Measurements from ENCODE around the gene AGAP1.

- TF ChIP-seq CTCF (IDR thresholded peaks at IDR 0.05) (no peak), POLR2AphosphoS5 (IDR thresholded peaks at IDR 0.05) (no peak)
These were observed 137.0 kb downstream of the AGAP1 start for GRCh38 chr2:235630718-235631296.
